ENCODE measurements around the gene MITD1. TPM values are rescaled to one million over a fixed set of nuclear protein-coding genes. Genes with fewer than 3 reads are reported as not detected.

The MITD1 gene
- total RNA-seq, 1 experiment from 2014 or later: 19.6 TPM

GRCh38 chr2:99152199-99152895, 28.5 kb downstream of the MITD1 start:
- 0 out of 2 replicates have a peak, but pooled peaks cover 2% of the 10 kb centered on the region for H3K36me3 ChIP-seq (ENCODE audit: low read depth, low read length)
- intact Hi-C loops (cut with micrococcal nuclease): loop anchor here (10.0 kb wide), 1 partner anchor 68 kb away; no protein-coding TSS in a partner anchor
- no TSS peak for BruUV-seq (replicated peaks)
- no peaks in the 10 kb centered on the region for H3K27me3 ChIP-seq (ENCODE audit: low read length)
- no peak for DNase-seq
- H3K27ac ChIP-seq (ENCODE audit: low read length): no peak overlapping the region
- H2AFZ ChIP-seq (ENCODE audit: low read length): no peak overlapping the region
- no peak overlapping the region for H3K9ac ChIP-seq (ENCODE audit: low read length)
- peaks cover 21% of the 10 kb centered on the region for H3K4me1 ChIP-seq (ENCODE audit: insufficient read depth, low read length)
- peaks cover 25% of the 10 kb centered on the region for H3K79me2 ChIP-seq (ENCODE audit: low read length)
- CTCF ChIA-PET: no interaction called here
- H3K9me2 ChIP-seq (replicated peaks; ENCODE audit: low read length): no peaks in the 10 kb centered on the region
- H4K20me1 ChIP-seq (ENCODE audit: low read length): no peaks in the 10 kb centered on the region
- no peak overlapping the region for H3K4me2 ChIP-seq (ENCODE audit: low read length)
- no peaks in the 10 kb centered on the region for H3F3A ChIP-seq (ENCODE audit: low read length, unreplicated experiment)
- H3K9me3 ChIP-seq (ENCODE audit: low read length): no peaks in the 10 kb centered on the region
- TF ChIP-seq, protein P1, sequence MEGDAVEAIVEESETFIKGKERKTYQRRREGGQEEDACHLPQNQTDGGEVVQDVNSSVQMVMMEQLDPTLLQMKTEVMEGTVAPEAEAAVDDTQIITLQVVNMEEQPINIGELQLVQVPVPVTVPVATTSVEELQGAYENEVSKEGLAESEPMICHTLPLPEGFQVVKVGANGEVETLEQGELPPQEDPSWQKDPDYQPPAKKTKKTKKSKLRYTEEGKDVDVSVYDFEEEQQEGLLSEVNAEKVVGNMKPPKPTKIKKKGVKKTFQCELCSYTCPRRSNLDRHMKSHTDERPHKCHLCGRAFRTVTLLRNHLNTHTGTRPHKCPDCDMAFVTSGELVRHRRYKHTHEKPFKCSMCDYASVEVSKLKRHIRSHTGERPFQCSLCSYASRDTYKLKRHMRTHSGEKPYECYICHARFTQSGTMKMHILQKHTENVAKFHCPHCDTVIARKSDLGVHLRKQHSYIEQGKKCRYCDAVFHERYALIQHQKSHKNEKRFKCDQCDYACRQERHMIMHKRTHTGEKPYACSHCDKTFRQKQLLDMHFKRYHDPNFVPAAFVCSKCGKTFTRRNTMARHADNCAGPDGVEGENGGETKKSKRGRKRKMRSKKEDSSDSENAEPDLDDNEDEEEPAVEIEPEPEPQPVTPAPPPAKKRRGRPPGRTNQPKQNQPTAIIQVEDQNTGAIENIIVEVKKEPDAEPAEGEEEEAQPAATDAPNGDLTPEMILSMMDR (conservative IDR thresholded peaks at IDR 0.05; ENCODE audit: low read depth, low read length): no peak
- no peak for TF ChIP-seq EZH2 (IDR thresholded peaks at IDR 0.05; ENCODE audit: low read length, unreplicated experiment)
- TF ChIP-seq EZH2phosphoT487 (IDR thresholded peaks at IDR 0.05; ENCODE audit: borderline replicate concordance, low read length): no peak
- no peak for ATAC-seq
- POLR2A ChIA-PET (ENCODE audit: unreplicated experiment): no interaction called here
- no peak overlapping the region for H3K4me3 ChIP-seq (ENCODE audit: low read length)

GRCh38 chr2:99150706-99151105, 30.2 kb downstream of the MITD1 start:
- no peak for ATAC-seq
- Histone ChIP-seq H3K9ac (ENCODE audit: low read length) (no peak overlapping the region), H3K4me2 (ENCODE audit: low read length) (no peak overlapping the region), H3F3A (ENCODE audit: low read length, unreplicated experiment) (no peaks in the 10 kb centered on the region), H3K9me2 (replicated peaks; ENCODE audit: low read length) (no peaks in the 10 kb centered on the region), H2AFZ (ENCODE audit: low read length) (no peak overlapping the region), H3K27ac (ENCODE audit: low read length) (no peak overlapping the region), H3K9me3 (ENCODE audit: low read length) (no peaks in the 10 kb centered on the region), H3K79me2 (ENCODE audit: low read length) (peaks cover 21% of the 10 kb centered on the region), H4K20me1 (ENCODE audit: low read length) (no peaks in the 10 kb centered on the region), H3K4me1 (ENCODE audit: insufficient read depth, low read length) (peaks cover 17% of the 10 kb centered on the region), H3K27me3 (ENCODE audit: low read length) (no peaks in the 10 kb centered on the region), H3K36me3 (ENCODE audit: low read depth, low read length) (no peaks in the 10 kb centered on the region), H3K4me3 (ENCODE audit: low read length) (no peak overlapping the region)
- DNase-seq: no peak
- POLR2A ChIA-PET (ENCODE audit: unreplicated experiment): no interaction called here
- no TSS peak for BruUV-seq (replicated peaks)
- CTCF ChIA-PET: no interaction called here
- TF ChIP-seq, protein P1 (conservative IDR thresholded peaks at IDR 0.05; ENCODE audit: low read depth, low read length): no peak
- TF ChIP-seq EZH2 (IDR thresholded peaks at IDR 0.05; ENCODE audit: low read length, unreplicated experiment) (no peak), EZH2phosphoT487 (IDR thresholded peaks at IDR 0.05; ENCODE audit: borderline replicate concordance, low read length) (no peak)
- intact Hi-C loops (cut with micrococcal nuclease): loop anchor here (10.0 kb wide), 1 partner anchor 66 kb away; no protein-coding TSS in a partner anchor

All from PC-3 (cell line).